Measurements from ENCODE around the gene SMIM31. TPM values are rescaled to one million over a fixed set of nuclear protein-coding genes. Genes with fewer than 3 reads are reported as not detected.

The SMIM31 gene
- polyA plus RNA-seq, 1 of the 3 experiments (the other 2 are of a cell fraction): not detected

DNA sequence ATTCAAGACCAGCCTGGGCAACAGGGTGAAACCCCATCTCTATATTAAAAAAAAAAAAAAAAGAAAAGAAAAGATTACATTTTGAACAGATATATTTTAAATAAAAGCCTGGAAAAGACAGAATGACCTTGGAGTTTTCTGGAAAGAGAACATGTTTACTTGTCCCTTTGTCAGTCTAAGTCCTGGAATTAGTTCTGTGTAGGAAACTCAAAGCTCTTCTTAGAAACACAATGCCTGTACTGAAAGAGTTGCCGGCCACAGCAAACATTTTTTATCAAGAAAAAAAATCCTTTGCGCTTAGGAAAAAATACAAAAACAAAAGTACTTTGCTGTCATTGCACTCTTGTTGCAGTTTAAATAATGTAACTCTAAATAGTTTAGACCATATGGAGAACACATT lies 59.6 kb downstream of the SMIM31 start:
- H4K20me1 ChIP-seq (ENCODE audit: insufficient read depth): no peaks in the 10 kb centered on the region
- no peaks in the 10 kb centered on the region for H3K9me3 ChIP-seq
- no peak overlapping the region for H2AFZ ChIP-seq (ENCODE audit: low read depth)
- H3K4me2 ChIP-seq: no peak overlapping the region
- POLR2A ChIA-PET: no interaction called here
- no peak overlapping the region for H3K27ac ChIP-seq (ENCODE audit: low read depth in 2 of 2, low read length in 1 of 2)
- H3K36me3 ChIP-seq (replicated peaks in 1 of 2; ENCODE audit: control insufficient read depth in 1 of 2, insufficient read depth in 2 of 2, low read length in 1 of 2): no peaks in the 10 kb centered on the region
- CTCF ChIA-PET: no interaction called here
- TF ChIP-seq FOSL2 (IDR thresholded peaks at IDR 0.05; ENCODE audit: borderline replicate concordance, low read depth) (no peak), POLR2AphosphoS5 (IDR thresholded peaks at IDR 0.05; ENCODE audit: low read depth, low read length) (no peak), JUND (IDR thresholded peaks at IDR 0.05) (no peak), TEAD4 (IDR thresholded peaks at IDR 0.05; ENCODE audit: borderline replicate concordance, insufficient read depth) (no peak), MXI1 (IDR thresholded peaks at IDR 0.05; ENCODE audit: low read depth, low read length) (no peak), FOXM1 (IDR thresholded peaks at IDR 0.05; ENCODE audit: low read depth) (no peak), RFX5 (IDR thresholded peaks at IDR 0.05; ENCODE audit: low read length) (no peak), FOXJ3 (CRISPR knock-in tag; IDR thresholded peaks at IDR 0.05) (no peak)
- TF ChIP-seq, protein P1, sequence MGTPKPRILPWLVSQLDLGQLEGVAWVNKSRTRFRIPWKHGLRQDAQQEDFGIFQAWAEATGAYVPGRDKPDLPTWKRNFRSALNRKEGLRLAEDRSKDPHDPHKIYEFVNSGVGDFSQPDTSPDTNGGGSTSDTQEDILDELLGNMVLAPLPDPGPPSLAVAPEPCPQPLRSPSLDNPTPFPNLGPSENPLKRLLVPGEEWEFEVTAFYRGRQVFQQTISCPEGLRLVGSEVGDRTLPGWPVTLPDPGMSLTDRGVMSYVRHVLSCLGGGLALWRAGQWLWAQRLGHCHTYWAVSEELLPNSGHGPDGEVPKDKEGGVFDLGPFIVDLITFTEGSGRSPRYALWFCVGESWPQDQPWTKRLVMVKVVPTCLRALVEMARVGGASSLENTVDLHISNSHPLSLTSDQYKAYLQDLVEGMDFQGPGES (IDR thresholded peaks at IDR 0.05; ENCODE audit: low read depth, low read length): no peak
- TF ChIP-seq, protein P2, sequence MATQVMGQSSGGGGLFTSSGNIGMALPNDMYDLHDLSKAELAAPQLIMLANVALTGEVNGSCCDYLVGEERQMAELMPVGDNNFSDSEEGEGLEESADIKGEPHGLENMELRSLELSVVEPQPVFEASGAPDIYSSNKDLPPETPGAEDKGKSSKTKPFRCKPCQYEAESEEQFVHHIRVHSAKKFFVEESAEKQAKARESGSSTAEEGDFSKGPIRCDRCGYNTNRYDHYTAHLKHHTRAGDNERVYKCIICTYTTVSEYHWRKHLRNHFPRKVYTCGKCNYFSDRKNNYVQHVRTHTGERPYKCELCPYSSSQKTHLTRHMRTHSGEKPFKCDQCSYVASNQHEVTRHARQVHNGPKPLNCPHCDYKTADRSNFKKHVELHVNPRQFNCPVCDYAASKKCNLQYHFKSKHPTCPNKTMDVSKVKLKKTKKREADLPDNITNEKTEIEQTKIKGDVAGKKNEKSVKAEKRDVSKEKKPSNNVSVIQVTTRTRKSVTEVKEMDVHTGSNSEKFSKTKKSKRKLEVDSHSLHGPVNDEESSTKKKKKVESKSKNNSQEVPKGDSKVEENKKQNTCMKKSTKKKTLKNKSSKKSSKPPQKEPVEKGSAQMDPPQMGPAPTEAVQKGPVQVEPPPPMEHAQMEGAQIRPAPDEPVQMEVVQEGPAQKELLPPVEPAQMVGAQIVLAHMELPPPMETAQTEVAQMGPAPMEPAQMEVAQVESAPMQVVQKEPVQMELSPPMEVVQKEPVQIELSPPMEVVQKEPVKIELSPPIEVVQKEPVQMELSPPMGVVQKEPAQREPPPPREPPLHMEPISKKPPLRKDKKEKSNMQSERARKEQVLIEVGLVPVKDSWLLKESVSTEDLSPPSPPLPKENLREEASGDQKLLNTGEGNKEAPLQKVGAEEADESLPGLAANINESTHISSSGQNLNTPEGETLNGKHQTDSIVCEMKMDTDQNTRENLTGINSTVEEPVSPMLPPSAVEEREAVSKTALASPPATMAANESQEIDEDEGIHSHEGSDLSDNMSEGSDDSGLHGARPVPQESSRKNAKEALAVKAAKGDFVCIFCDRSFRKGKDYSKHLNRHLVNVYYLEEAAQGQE (IDR thresholded peaks at IDR 0.05; ENCODE audit: low read depth, low read length): no peak
- TF ChIP-seq, protein P3, sequence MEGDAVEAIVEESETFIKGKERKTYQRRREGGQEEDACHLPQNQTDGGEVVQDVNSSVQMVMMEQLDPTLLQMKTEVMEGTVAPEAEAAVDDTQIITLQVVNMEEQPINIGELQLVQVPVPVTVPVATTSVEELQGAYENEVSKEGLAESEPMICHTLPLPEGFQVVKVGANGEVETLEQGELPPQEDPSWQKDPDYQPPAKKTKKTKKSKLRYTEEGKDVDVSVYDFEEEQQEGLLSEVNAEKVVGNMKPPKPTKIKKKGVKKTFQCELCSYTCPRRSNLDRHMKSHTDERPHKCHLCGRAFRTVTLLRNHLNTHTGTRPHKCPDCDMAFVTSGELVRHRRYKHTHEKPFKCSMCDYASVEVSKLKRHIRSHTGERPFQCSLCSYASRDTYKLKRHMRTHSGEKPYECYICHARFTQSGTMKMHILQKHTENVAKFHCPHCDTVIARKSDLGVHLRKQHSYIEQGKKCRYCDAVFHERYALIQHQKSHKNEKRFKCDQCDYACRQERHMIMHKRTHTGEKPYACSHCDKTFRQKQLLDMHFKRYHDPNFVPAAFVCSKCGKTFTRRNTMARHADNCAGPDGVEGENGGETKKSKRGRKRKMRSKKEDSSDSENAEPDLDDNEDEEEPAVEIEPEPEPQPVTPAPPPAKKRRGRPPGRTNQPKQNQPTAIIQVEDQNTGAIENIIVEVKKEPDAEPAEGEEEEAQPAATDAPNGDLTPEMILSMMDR (IDR thresholded peaks at IDR 0.05): no peak
- no peak overlapping the region for H3K4me3 ChIP-seq (ENCODE audit: low read depth in 2 of 2, low read length in 1 of 2)
- DNase-seq: no peak
- H3K79me2 ChIP-seq (ENCODE audit: insufficient read depth): no peaks in the 10 kb centered on the region
- H3K27me3 ChIP-seq (ENCODE audit: insufficient read depth): peaks cover 5% of the 10 kb centered on the region; the same call in 1 of the 2 replicates
- H3K9me2 ChIP-seq: no peaks in the 10 kb centered on the region
- 6% methylated on average over 2 of the region's 2 CpGs for WGBS (ENCODE audit: low lambda C conversion rate)
- H3K4me1 ChIP-seq (ENCODE audit: control insufficient read depth in 1 of 2, insufficient read depth in 2 of 2, low read depth in 1 of 2, low read length in 1 of 2): no peaks in the 10 kb centered on the region
- no peak overlapping the region for H3K9ac ChIP-seq
- no peaks in the 10 kb centered on the region for H3F3A ChIP-seq (replicated peaks; ENCODE audit: insufficient read depth)

DNA sequence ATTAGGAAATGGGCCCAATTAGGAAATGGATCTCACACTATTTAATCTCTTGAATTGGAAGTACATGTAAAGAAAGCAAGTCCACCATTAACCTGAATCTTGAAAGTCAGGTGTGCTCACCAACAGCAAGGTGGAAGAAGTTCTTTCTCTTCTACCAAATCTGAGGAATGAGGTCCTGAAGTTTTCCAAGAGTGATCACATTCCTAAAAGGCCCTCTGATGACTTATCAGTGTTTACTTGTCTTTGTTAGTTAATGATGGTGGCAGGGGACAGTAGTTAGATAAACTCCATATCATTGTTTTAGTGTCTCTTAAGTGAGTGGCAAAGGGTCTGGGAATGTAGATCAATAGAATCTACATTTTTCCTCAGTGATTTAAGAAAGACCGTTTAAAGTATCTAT lies 61.8 kb downstream of the SMIM31 start:
- H3F3A ChIP-seq (replicated peaks; ENCODE audit: insufficient read depth): no peaks in the 10 kb centered on the region
- no peak for DNase-seq
- H3K36me3 ChIP-seq (replicated peaks in 1 of 2; ENCODE audit: control insufficient read depth in 1 of 2, insufficient read depth in 2 of 2, low read length in 1 of 2): no peaks in the 10 kb centered on the region
- H3K9me2 ChIP-seq: no peaks in the 10 kb centered on the region
- no peak overlapping the region for H3K4me2 ChIP-seq
- peaks cover 5% of the 10 kb centered on the region; the same call in 1 of the 2 replicates for H3K27me3 ChIP-seq (ENCODE audit: insufficient read depth)
- H3K4me1 ChIP-seq (ENCODE audit: control insufficient read depth in 1 of 2, insufficient read depth in 2 of 2, low read depth in 1 of 2, low read length in 1 of 2): no peaks in the 10 kb centered on the region
- no peak for TF ChIP-seq TCF12 (IDR thresholded peaks at IDR 0.05)
- TF ChIP-seq, protein P4, sequence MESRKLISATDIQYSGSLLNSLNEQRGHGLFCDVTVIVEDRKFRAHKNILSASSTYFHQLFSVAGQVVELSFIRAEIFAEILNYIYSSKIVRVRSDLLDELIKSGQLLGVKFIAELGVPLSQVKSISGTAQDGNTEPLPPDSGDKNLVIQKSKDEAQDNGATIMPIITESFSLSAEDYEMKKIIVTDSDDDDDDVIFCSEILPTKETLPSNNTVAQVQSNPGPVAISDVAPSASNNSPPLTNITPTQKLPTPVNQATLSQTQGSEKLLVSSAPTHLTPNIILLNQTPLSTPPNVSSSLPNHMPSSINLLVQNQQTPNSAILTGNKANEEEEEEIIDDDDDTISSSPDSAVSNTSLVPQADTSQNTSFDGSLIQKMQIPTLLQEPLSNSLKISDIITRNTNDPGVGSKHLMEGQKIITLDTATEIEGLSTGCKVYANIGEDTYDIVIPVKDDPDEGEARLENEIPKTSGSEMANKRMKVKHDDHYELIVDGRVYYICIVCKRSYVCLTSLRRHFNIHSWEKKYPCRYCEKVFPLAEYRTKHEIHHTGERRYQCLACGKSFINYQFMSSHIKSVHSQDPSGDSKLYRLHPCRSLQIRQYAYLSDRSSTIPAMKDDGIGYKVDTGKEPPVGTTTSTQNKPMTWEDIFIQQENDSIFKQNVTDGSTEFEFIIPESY (IDR thresholded peaks at IDR 0.05; ENCODE audit: borderline replicate concordance, low read depth): no peak
- TF ChIP-seq RFX5 (IDR thresholded peaks at IDR 0.05; ENCODE audit: low read length): no peak
- no peak for TF ChIP-seq EZH2phosphoT487 (IDR thresholded peaks at IDR 0.05; ENCODE audit: borderline replicate concordance, low read depth)
- no peak for TF ChIP-seq CHD2 (IDR thresholded peaks at IDR 0.05; ENCODE audit: low read length, partially characterized antibody)
- TF ChIP-seq NRF1 (IDR thresholded peaks at IDR 0.05; ENCODE audit: low read depth, low read length): no peak
- TF ChIP-seq, protein P3 (IDR thresholded peaks at IDR 0.05): no peak
- TF ChIP-seq YY1 (IDR thresholded peaks at IDR 0.05; ENCODE audit: low read depth): no peak
- H2AFZ ChIP-seq (ENCODE audit: low read depth): no peak overlapping the region
- no peaks in the 10 kb centered on the region for H3K79me2 ChIP-seq (ENCODE audit: insufficient read depth)
- ChIA-PET POLR2A (no interaction called here), CTCF (no interaction called here)
- no peak overlapping the region for H3K9ac ChIP-seq
- H4K20me1 ChIP-seq (ENCODE audit: insufficient read depth): no peaks in the 10 kb centered on the region
- no peak overlapping the region for H3K27ac ChIP-seq (ENCODE audit: low read depth in 2 of 2, low read length in 1 of 2)
- 3% methylated on average over 1 of the region's 1 CpG for WGBS (ENCODE audit: low lambda C conversion rate)
- no peaks in the 10 kb centered on the region for H3K9me3 ChIP-seq
- no peak overlapping the region for H3K4me3 ChIP-seq (ENCODE audit: low read depth in 2 of 2, low read length in 1 of 2)
